GM12801 (cell line): Measurements from ENCODE around the gene COL1A2.

ENCODE experiments used
- CTCF ChIP-seq: IDR thresholded peaks from one replicate; pipeline ENCODE4 v1.5.1; 2011; ENCODE audit warnings: control low read depth; ENCODE audit not compliant: insufficient read length; ENCODE audit errors: extremely low read depth

The COL1A2 gene

GRCh38 chr7:94477878-94478277 is 83.2 kb downstream of the COL1A2 start:
- no peak for TF ChIP-seq CTCF

- no peak for TF ChIP-seq CTCF
These were observed 84.0 kb downstream of the COL1A2 start for GRCh38 chr7:94478648-94479214.
